ENCODE data around the gene IDH3G. TPM values are rescaled to one million over a fixed set of nuclear protein-coding genes. Genes with fewer than 3 reads are reported as not detected.

The IDH3G gene
- total RNA-seq, 1 experiment from 2014 or later: 43.2 TPM

DNA sequence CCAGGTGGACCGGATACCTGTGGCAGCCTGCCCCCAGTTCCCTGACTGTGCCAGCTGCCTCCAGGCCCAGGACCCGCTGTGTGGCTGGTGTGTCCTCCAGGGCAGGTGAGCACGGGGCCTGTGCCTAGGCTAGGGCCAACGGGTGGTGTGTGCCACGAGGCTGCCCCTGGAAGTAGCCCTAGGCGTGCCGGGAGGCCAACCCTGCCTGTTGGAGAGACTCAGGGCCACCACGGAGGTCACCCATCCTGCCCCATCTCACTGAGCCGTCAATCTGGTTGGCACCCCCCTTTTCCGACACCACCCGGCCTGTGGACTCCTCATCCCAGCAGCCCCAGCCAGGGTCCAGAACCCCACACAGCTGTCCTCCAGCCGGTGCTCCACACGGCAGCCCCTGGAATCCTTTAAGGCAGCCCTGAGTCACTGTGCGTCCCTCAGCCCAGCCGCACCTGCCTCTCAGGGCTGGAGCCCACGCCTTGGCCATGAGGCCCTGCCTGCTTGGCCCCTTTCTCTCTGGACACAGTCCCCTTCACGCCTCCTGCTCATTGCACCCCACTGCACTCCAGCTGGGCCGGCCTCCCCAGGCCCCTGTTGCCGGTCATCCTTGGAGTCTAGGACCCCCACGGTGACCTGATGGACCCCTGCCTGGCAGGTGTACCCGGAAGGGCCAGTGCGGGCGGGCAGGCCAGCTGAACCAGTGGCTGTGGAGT, 24.9 kb downstream of the IDH3G start:
- Histone ChIP-seq H3K9me3 (ENCODE audit: control insufficient read depth, low read depth, low read length) (no peaks in the 10 kb centered on the region), H3K4me1 (ENCODE audit: insufficient read depth, low read length) (no peaks in the 10 kb centered on the region), H3K27ac (ENCODE audit: insufficient read length, low read depth, low read length) (no peak overlapping the region), H3K23me2 (ENCODE audit: insufficient read length, low read depth, low read length, poor library complexity, severe bottlenecking) (no peaks in the 10 kb centered on the region), H2AK5ac (ENCODE audit: insufficient read length, low read length) (no peak overlapping the region), H2BK5ac (ENCODE audit: insufficient read length, low read length) (no peak overlapping the region), H3K23ac (ENCODE audit: insufficient read length, low read depth, low read length) (no peak overlapping the region), H3K14ac (ENCODE audit: insufficient read depth, low read length) (no peak overlapping the region), H2BK15ac (ENCODE audit: low read depth, low read length) (no peak overlapping the region), H3K79me1 (ENCODE audit: insufficient read depth, low read depth, low read length, poor library complexity, severe bottlenecking) (no peaks in the 10 kb centered on the region), H3K4ac (ENCODE audit: low read depth, low read length) (no peak overlapping the region), H3K18ac (ENCODE audit: insufficient read length, low read depth, low read length) (no peak overlapping the region), H4K8ac (replicated peaks; ENCODE audit: insufficient read length, low read depth, low read length) (no peak overlapping the region), H3K79me2 (ENCODE audit: insufficient read depth, low read length) (no peaks in the 10 kb centered on the region), H2BK120ac (ENCODE audit: low read depth, low read length, poor library complexity, severe bottlenecking) (no peak overlapping the region), H3K56ac (ENCODE audit: insufficient read length, low read depth, low read length) (no peak overlapping the region), H3K27me3 (ENCODE audit: insufficient read depth, low read length) (no peaks in the 10 kb centered on the region), H4K20me1 (ENCODE audit: control insufficient read depth, insufficient read depth, insufficient read length) (no peaks in the 10 kb centered on the region), H3K9ac (ENCODE audit: extremely low read depth, insufficient read length, low read length) (no peak overlapping the region), H2AFZ (ENCODE audit: low read length) (no peak overlapping the region), H3T11ph (ENCODE audit: low read length) (no peak overlapping the region), H4K5ac (ENCODE audit: insufficient read length, low read depth, low read length) (no peak overlapping the region), H3K4me2 (ENCODE audit: insufficient read depth, insufficient read length, low read length) (no peak overlapping the region), H2BK12ac (ENCODE audit: insufficient read length, low read depth, low read length) (no peak overlapping the region), H2BK20ac (ENCODE audit: low read depth, low read length, poor library complexity, severe bottlenecking) (no peak overlapping the region), H4K91ac (ENCODE audit: insufficient read length, low read depth, low read length) (no peak overlapping the region)
- no peak overlapping the region for H3K27ac Mint-ChIP-seq
- peak; percentile 25 for DNase-seq
- peaks cover 5% of the 10 kb centered on the region; the same call in 1 of the 2 replicates for H3K27me3 Mint-ChIP-seq (ENCODE audit: low read depth)
- TF ChIP-seq, protein P1, sequence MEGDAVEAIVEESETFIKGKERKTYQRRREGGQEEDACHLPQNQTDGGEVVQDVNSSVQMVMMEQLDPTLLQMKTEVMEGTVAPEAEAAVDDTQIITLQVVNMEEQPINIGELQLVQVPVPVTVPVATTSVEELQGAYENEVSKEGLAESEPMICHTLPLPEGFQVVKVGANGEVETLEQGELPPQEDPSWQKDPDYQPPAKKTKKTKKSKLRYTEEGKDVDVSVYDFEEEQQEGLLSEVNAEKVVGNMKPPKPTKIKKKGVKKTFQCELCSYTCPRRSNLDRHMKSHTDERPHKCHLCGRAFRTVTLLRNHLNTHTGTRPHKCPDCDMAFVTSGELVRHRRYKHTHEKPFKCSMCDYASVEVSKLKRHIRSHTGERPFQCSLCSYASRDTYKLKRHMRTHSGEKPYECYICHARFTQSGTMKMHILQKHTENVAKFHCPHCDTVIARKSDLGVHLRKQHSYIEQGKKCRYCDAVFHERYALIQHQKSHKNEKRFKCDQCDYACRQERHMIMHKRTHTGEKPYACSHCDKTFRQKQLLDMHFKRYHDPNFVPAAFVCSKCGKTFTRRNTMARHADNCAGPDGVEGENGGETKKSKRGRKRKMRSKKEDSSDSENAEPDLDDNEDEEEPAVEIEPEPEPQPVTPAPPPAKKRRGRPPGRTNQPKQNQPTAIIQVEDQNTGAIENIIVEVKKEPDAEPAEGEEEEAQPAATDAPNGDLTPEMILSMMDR (conservative IDR thresholded peaks at IDR 0.05): no peak
- no peaks in the 10 kb centered on the region; a peak in 1 of 7 replicates for H3K36me3 Mint-ChIP-seq (ENCODE audit: insufficient read depth in 1 of 3, low read depth in 3 of 3)
- WGBS (ENCODE audit: extremely low coverage, insufficient read length, low lambda C conversion rate): no CpG with 5 or more reads among the region's 23 CpGs
- peaks cover 22 to 52% of the 10 kb centered on the region in 2 experiments for H3K9me3 Mint-ChIP-seq
- peaks cover 2 to 6% of the 10 kb centered on the region in 2 experiments; a peak in 3 of 4 replicates for H3K4me1 Mint-ChIP-seq
- no peak overlapping the region for H3K4me3 Mint-ChIP-seq

Measured in H9 (cell line).